RWPE1 (cell line): ENCODE measurements around the gene CALY.

ENCODE experiments used
- CTCF ChIA-PET: fragments of 350-600 bp; sonication (Branson Sonifier 250); formaldehyde crosslinking; extraction: SDS; loops from one replicate; lab custom pipeline; 2021; lab: Yijun Ruan, JAX
- POLR2A ChIA-PET: fragments of 400-600 bp; formaldehyde crosslinking; extraction: SDS; loops from one replicate; lab custom pipeline; 2020; ENCODE audit warnings: antibody characterized with exemption; ENCODE audit not compliant: low non-redundant PET; lab: Yijun Ruan, JAX
- DNase-seq: peaks from one replicate; pipeline ENCODE4 v3.0.0; 2012; ENCODE audit warnings: low spot score
- H3K27ac ChIP-seq: fragments of 450-650 bp; 2 replicates; pipeline ENCODE4 v1.5.1; 2017
- CTCF ChIP-seq: fragments of 450-650 bp; conservative IDR thresholded peaks from 2 replicates; pipeline ENCODE4 v1.5.1; 2017; ENCODE audit warnings: low read depth, mild to moderate bottlenecking

CALY gene

GRCh38 chr10:133359972-133360610 is 23.4 kb upstream of the CALY start:
- ChIA-PET CTCF (no interaction called here), POLR2A (interaction anchor here (0.6 kb wide), 1 partner anchor 9 kb away, joined by 7 read pairs; no protein-coding TSS in a partner anchor)
- no peak for TF ChIP-seq CTCF
- peak overlapping the region; percentile 10 for H3K27ac ChIP-seq
- DNase-seq, result no peak

DNA sequence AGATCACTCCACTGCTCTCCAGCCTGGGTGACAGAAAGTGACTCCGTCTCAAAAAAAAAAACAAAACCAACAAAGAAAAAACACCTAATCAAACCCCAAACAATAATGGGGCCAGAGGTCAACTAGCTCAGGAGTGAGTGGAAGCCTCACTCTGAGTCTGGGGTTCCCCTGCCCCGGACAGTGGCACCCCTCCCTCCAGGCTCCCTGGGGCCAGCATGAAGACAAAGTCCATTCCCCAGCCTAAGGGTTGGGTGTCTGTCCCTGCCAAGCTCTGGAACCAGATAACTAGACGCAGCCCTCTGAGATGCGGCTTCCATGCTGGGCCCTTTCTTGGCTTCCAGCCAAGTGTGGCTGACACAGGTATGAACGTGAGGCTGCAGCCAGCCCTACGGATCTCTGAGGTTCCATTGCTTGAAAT is 22.9 kb upstream of the CALY start:
- no peak for DNase-seq
- no peak for TF ChIP-seq CTCF
- CTCF ChIA-PET, result interaction anchor here (0.5 to 1.4 kb wide), 2 partner anchors 27 to 30 kb away, joined by 3 to 6 read pairs; no protein-coding TSS in a partner anchor
- POLR2A ChIA-PET, result interaction anchor here (0.6 kb wide), 1 partner anchor 8 kb away, joined by 7 read pairs; no protein-coding TSS in a partner anchor
- peak overlapping the region; percentile 10 for H3K27ac ChIP-seq

DNA sequence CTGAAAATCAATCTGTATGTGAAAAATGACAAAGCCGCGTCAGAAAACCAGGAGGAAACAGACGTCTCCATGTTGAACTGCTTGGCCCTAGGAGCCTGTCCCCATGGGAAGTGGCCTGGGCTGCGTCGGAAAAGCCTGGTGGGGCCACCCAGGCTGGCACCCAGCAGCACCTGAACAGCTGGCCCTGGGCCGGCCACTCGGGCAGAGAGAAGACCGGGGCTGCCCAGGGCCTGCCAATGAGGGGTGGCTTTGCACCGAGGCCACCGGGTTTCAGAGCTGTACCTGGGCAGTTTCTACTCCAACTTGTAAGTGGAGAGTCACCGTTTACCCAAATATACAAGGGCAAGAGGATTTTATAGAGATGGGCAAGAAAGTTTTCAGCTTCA is 22.2 kb upstream of the CALY start:
- peak overlapping the region; percentile 54 for H3K27ac ChIP-seq
- POLR2A ChIA-PET, result no interaction called here
- no peak for DNase-seq
- CTCF ChIA-PET, result interaction anchor here (0.5 to 1.4 kb wide), 2 partner anchors 27 to 29 kb away, joined by 3 to 6 read pairs; no protein-coding TSS in a partner anchor
- no peak for TF ChIP-seq CTCF

- CTCF ChIA-PET, result interaction anchor here (0.8 to 1.4 kb wide), 2 partner anchors 28 to 51 kb away, joined by 4 to 6 read pairs; no protein-coding TSS in a partner anchor
- POLR2A ChIA-PET, result no interaction called here
- TF ChIP-seq CTCF, result no peak
- H3K27ac ChIP-seq, result peak overlapping the region; percentile 54
- no peak for DNase-seq
These were observed 21.6 kb upstream of the CALY start for GRCh38 chr10:133358162-133358924.

GRCh38 chr10:133357285-133358161 is 20.8 kb upstream of the CALY start, which contains the start of gene FUOM:
FUOM (minus strand) TSS chr10:133358019; CDS start chr10:133358007, 12 bp downstream.
- TF ChIP-seq CTCF, result no peak
- peak; percentile 94 for DNase-seq
- POLR2A ChIA-PET, result interaction anchor here (0.6 kb wide), 1 partner anchor 22 kb away, joined by 3 read pairs; no protein-coding TSS in a partner anchor
- H3K27ac ChIP-seq, result peak within 1 kb of the TSS; percentile 54
- CTCF ChIA-PET, result interaction anchor here (0.8 kb wide), 2 partner anchors 28 to 51 kb away, joined by 4 read pairs; no protein-coding TSS in a partner anchor
